AG04449 (cell line): ENCODE measurements around the gene PRRT4.

ENCODE experiments used
- CTCF ChIA-PET: fragments of 350-600 bp; formaldehyde crosslinking; extraction: SDS; loops from one replicate; lab custom pipeline; 2021; ENCODE audit warnings: antibody characterized with exemption; lab: Yijun Ruan, JAX
- POLR2A ChIA-PET: fragments of 400-600, 350-600 bp; formaldehyde crosslinking; extraction: SDS; loops from one replicate; lab custom pipeline; 2020; ENCODE audit warnings: antibody characterized with exemption, inconsistent platforms; lab: Yijun Ruan, JAX
- DNase-seq: peaks from one replicate; pipeline ENCODE4 v3.0.0-alpha.2; 2010; ENCODE audit warnings: low read depth, low spot score
- H3K4me3 ChIP-seq: 2 replicates; pipeline ENCODE4 v1.5.1; 2011; ENCODE audit warnings: low read depth, mild to moderate bottlenecking, control low read depth, low read length
- CTCF ChIP-seq: IDR thresholded peaks from one replicate; pipeline ENCODE4 v1.5.1; 2011; ENCODE audit warnings: mild to moderate bottlenecking, moderate library complexity, low read length, control low read depth, inconsistent platforms; ENCODE audit not compliant: insufficient read depth; ENCODE audit errors: missing control alignments

Gene PRRT4

DNA sequence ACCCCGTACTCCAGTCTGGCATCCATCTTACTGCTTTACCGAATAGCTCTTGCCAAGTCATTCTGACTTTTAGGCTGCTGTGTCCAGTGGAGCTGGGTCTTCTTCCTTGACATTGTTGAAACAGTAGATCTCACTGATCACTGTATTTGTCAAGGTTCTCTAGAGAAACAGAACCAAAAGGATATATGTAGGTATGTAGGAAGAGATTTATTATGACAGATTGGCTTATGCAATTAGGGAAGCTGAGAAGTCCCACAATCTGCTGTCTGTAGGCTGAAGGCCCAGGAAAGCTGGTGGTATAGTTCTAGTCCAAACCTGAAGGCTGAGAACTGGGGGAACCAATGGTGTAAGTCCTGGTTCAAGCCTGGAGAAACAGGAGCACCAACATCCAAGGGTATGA lies 12.1 kb upstream of the PRRT4 start:
- TF ChIP-seq CTCF = no peak
- CTCF ChIA-PET = interaction anchor here (0.8 to 11.5 kb wide), 9 partner anchors 10 to 52 kb away, joined by 3 to 176 read pairs (median 4); no protein-coding TSS in a partner anchor
- H3K4me3 ChIP-seq = no peak overlapping the region
- POLR2A ChIA-PET = no interaction called here
- DNase-seq = no peak

- no peak for DNase-seq
- no peak overlapping the region for H3K4me3 ChIP-seq
- POLR2A ChIA-PET = no interaction called here
- TF ChIP-seq CTCF = no peak
- CTCF ChIA-PET = interaction anchor here (0.7 to 11.5 kb wide), 3 partner anchors 13 to 55 kb away, joined by 3 to 176 read pairs (median 4); no protein-coding TSS in a partner anchor
These were observed 9.0 kb upstream of the PRRT4 start for GRCh38 chr7:128370491-128370890.

DNA sequence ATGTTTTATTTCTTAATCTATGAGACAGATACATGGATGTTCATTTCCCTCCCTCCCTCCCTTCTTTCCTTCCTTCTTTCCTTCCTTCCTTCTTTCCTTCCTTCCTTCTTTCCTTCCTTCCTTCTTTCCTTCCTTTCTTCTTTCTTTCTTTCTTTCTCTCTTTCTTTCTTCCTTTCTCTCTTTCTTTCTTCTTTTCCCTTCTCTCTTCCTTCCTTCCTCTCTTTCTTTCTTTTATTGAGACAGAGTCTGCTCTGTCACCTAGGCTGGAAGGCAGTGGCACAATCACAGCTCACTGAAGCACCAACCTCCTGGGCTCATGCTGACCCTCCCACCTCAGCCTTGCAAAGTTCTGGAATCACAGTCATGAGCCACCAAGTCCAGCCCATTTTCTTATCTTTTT lies 5.5 kb upstream of the PRRT4 start:
- CTCF ChIA-PET = interaction anchor here (1.6 to 11.5 kb wide), 2 partner anchors 17 to 19 kb away, joined by 9 to 176 read pairs; no protein-coding TSS in a partner anchor
- no peak for DNase-seq
- TF ChIP-seq CTCF = no peak

DNA sequence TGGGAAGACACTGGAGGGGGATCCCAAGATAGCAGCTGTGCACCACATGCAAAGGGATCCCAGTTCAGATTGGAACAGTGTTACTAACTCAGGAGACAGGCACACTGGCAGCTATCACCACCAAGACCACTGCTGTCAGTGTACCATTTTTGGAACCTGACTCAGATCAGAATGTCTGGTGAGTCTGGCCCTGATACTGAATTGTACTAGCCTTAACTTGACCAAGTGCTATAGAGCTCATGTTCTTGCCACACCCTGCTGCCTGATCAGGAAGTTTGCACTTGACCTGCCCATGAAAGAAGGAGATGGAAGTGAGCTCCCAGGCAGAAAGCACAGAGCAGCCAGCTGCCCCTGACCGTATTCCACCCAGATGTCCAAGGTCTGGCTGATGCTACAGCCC lies 4.8 kb upstream of the PRRT4 start:
- no peak for TF ChIP-seq CTCF
- CTCF ChIA-PET = interaction anchor here (2.2 to 11.5 kb wide), 2 partner anchors 18 to 19 kb away, joined by 7 to 176 read pairs; no protein-coding TSS in a partner anchor
- POLR2A ChIA-PET = no interaction called here
- H3K4me3 ChIP-seq = no peak overlapping the region
- no peak for DNase-seq

More for the DNA sequence above, 5.5 kb upstream of the PRRT4 start:
- POLR2A ChIA-PET = no interaction called here
- no peak overlapping the region for H3K4me3 ChIP-seq

GRCh38 chr7:128365432-128365831 lies 3.9 kb upstream of the PRRT4 start:
- no peak overlapping the region for H3K4me3 ChIP-seq
- CTCF ChIA-PET = interaction anchor here (2.2 to 11.5 kb wide), 2 partner anchors 18 kb away, joined by 7 to 176 read pairs; no protein-coding TSS in a partner anchor
- POLR2A ChIA-PET = no interaction called here
- no peak for TF ChIP-seq CTCF
- no peak for DNase-seq

- H3K4me3 ChIP-seq = no peak overlapping the region
- POLR2A ChIA-PET = no interaction called here
- CTCF ChIA-PET = interaction anchor here (1.4 to 11.5 kb wide), 3 partner anchors 11 to 19 kb away, joined by 4 to 176 read pairs (median 7); no protein-coding TSS in a partner anchor
- no peak for TF ChIP-seq CTCF
- no peak for DNase-seq
These were observed 2.8 kb upstream of the PRRT4 start for GRCh38 chr7:128364166-128364870.
